Neural progenitor cell (in vitro differentiated cells): ENCODE data around the gene ATP1B3. TPM values are rescaled to one million over a fixed set of nuclear protein-coding genes. Genes with fewer than 3 reads are reported as not detected.

Experiments
- DNase-seq: peaks from one replicate; pipeline ENCODE4 v3.0.0-alpha.2; 2016; ENCODE audit warnings: low spot score
- H2AFZ ChIP-seq: fragments of 200-600 bp; sonication (generic); replicated peaks from 2 replicates; pipeline ENCODE4 v1.6.1; 2016; ENCODE audit warnings: antibody characterized with exemption
- H3F3A ChIP-seq: fragments of 200-600 bp; sonication (generic); 2 replicates; pipeline ENCODE4 v1.6.1; 2016; ENCODE audit warnings: antibody characterized with exemption, low read depth
- H3K27ac ChIP-seq: fragments of 200-600 bp; sonication (generic); 2 replicates; pipeline ENCODE4 v1.5.1; 2016; ENCODE audit warnings: mild to moderate bottlenecking
- H3K27me3 ChIP-seq: fragments of 200-600 bp; sonication (generic); 2 replicates; pipeline ENCODE4 v1.6.1; 2016; ENCODE audit warnings: mild to moderate bottlenecking, moderate library complexity
- H3K36me3 ChIP-seq: fragments of 200-600 bp; sonication (generic); 2 replicates; pipeline ENCODE4 v1.5.1; 2016
- H3K4me1 ChIP-seq: fragments of 200-600 bp; sonication (generic); 2 replicates; pipeline ENCODE4 v1.6.1; 2016; ENCODE audit warnings: mixed run types
- H3K4me2 ChIP-seq: fragments of 200-600 bp; sonication (generic); 2 replicates; pipeline ENCODE4 v1.6.1; 2016
- H3K4me3 ChIP-seq: fragments of 200-600 bp; sonication (generic); 2 replicates; pipeline ENCODE4 v1.5.1; 2016
- H3K79me2 ChIP-seq: fragments of 200-600 bp; sonication (generic); 2 replicates; pipeline ENCODE4 v1.6.1; 2016; ENCODE audit warnings: low read depth
- H3K9ac ChIP-seq: fragments of 200-600 bp; sonication (generic); 2 replicates; pipeline ENCODE4 v1.6.1; 2016
- H3K9me3 ChIP-seq: fragments of 200-600 bp; sonication (generic); 2 replicates; pipeline ENCODE4 v1.5.1; 2016; ENCODE audit warnings: low read depth
- H4K20me1 ChIP-seq: fragments of 200-600 bp; sonication (generic); 2 replicates; pipeline ENCODE4 v1.6.1; 2016; ENCODE audit warnings: low read depth
- H3K27ac Mint-ChIP-seq: 3 replicates; pipeline ENCODE4 v1.8.0; 2021; ENCODE audit warnings: mixed read lengths
- H3K27me3 Mint-ChIP-seq: 2 replicates; pipeline ENCODE4 v1.8.0; 2022; ENCODE audit warnings: low read depth, mild to moderate bottlenecking, inconsistent platforms, moderate library complexity, mixed read lengths; ENCODE audit not compliant: insufficient read depth
- H3K36me3 Mint-ChIP-seq: 3 replicates; pipeline ENCODE4 v1.8.0; 2021; ENCODE audit warnings: mixed read lengths
- H3K4me1 Mint-ChIP-seq: 3 replicates; pipeline ENCODE4 v1.8.0; 2021; ENCODE audit warnings: mixed read lengths
- H3K4me3 Mint-ChIP-seq: 3 replicates; pipeline ENCODE4 v1.8.0; 2021; ENCODE audit warnings: mild to moderate bottlenecking, moderate library complexity, mixed read lengths
- H3K9me3 Mint-ChIP-seq: 3 replicates; pipeline ENCODE4 v1.8.0; 2020; ENCODE audit warnings: mixed read lengths
- CTCF ChIP-seq: fragments of 200-600 bp; sonication (generic); IDR thresholded peaks from 2 replicates; pipeline ENCODE4 v1.5.1; 2017; ENCODE audit warnings: antibody characterized with exemption, mild to moderate bottlenecking
- EZH2 ChIP-seq: fragments of 200-600 bp; sonication (generic); IDR thresholded peaks from 2 replicates; pipeline ENCODE4 v1.6.1; 2017; ENCODE audit warnings: antibody characterized with exemption, mild to moderate bottlenecking, moderate library complexity
- EZH2phosphoT487 ChIP-seq: fragments of 200-600 bp; sonication (generic); IDR thresholded peaks from 2 replicates; pipeline ENCODE4 v1.6.1; 2017; ENCODE audit warnings: antibody characterized with exemption
- total RNA-seq: library from RNA; depleted of rRNA; stranded (reverse); fragments of >200 nt; gene quantifications from 2 replicates; pipeline ENCODE4 v1.2.3, GENCODE V29; 2015; ENCODE audit warnings: low replicate concordance

Gene ATP1B3
- total RNA-seq, 1 donor from 2014 or later: 95.6 TPM

GRCh38 chr3:141949399-141949798 lies 73.0 kb downstream of the ATP1B3 start:
- H3K9me3 Mint-ChIP-seq: no peaks in the 10 kb centered on the region
- no peaks in the 10 kb centered on the region for H3K79me2 ChIP-seq
- TF ChIP-seq EZH2phosphoT487 (no peak), CTCF (no peak), EZH2 (no peak)
- H3K4me1 Mint-ChIP-seq: peaks cover 20% of the 10 kb centered on the region
- no peaks in the 10 kb centered on the region for H3K27me3 ChIP-seq
- no peaks in the 10 kb centered on the region for H3K9me3 ChIP-seq
- no peak overlapping the region for H2AFZ ChIP-seq
- H3K4me1 ChIP-seq: peaks cover 8% of the 10 kb centered on the region
- H3K9ac ChIP-seq: no peak overlapping the region
- peaks cover 24% of the 10 kb centered on the region for H3K36me3 Mint-ChIP-seq
- no peak overlapping the region for H3K4me3 Mint-ChIP-seq
- no peaks in the 10 kb centered on the region for H3F3A ChIP-seq
- peaks cover 2% of the 10 kb centered on the region for H3K27me3 Mint-ChIP-seq
- no peak overlapping the region for H3K27ac ChIP-seq
- H3K4me3 ChIP-seq: no peak overlapping the region
- peaks cover 4% of the 10 kb centered on the region for H4K20me1 ChIP-seq
- H3K27ac Mint-ChIP-seq: no peak overlapping the region
- H3K4me2 ChIP-seq: no peak overlapping the region
- no peaks in the 10 kb centered on the region for H3K36me3 ChIP-seq
- DNase-seq: no peak

GRCh38 chr3:141949972-141950371 lies 73.5 kb downstream of the ATP1B3 start:
- TF ChIP-seq EZH2phosphoT487 (no peak), EZH2 (no peak), CTCF (no peak)
- Histone ChIP-seq H3K27ac (no peak overlapping the region), H3K36me3 (no peaks in the 10 kb centered on the region), H2AFZ (no peak overlapping the region), H3K4me1 (peaks cover 14% of the 10 kb centered on the region), H3F3A (peaks cover 5% of the 10 kb centered on the region), H3K4me3 (no peak overlapping the region), H3K27me3 (no peaks in the 10 kb centered on the region), H3K9me3 (no peaks in the 10 kb centered on the region), H3K9ac (no peak overlapping the region), H3K4me2 (no peak overlapping the region), H4K20me1 (peaks cover 10% of the 10 kb centered on the region), H3K79me2 (no peaks in the 10 kb centered on the region)
- H3K4me1 Mint-ChIP-seq: peaks cover 25% of the 10 kb centered on the region
- DNase-seq: no peak
- peaks cover 2% of the 10 kb centered on the region for H3K27me3 Mint-ChIP-seq
- H3K27ac Mint-ChIP-seq: no peak overlapping the region
- peaks cover 24% of the 10 kb centered on the region for H3K36me3 Mint-ChIP-seq
- no peak overlapping the region for H3K4me3 Mint-ChIP-seq
- H3K9me3 Mint-ChIP-seq: no peaks in the 10 kb centered on the region

- Histone ChIP-seq H3K4me1 (peaks cover 21% of the 10 kb centered on the region), H3K27ac (no peak overlapping the region), H3K79me2 (no peaks in the 10 kb centered on the region), H3K36me3 (no peaks in the 10 kb centered on the region), H3K9me3 (no peaks in the 10 kb centered on the region), H2AFZ (no peak overlapping the region), H3K27me3 (no peaks in the 10 kb centered on the region), H3K4me3 (no peak overlapping the region), H3K4me2 (no peak overlapping the region), H3F3A (peaks cover 14% of the 10 kb centered on the region), H3K9ac (no peak overlapping the region), H4K20me1 (peaks cover 18% of the 10 kb centered on the region)
- H3K4me1 Mint-ChIP-seq: peaks cover 31% of the 10 kb centered on the region
- TF ChIP-seq EZH2phosphoT487: no peak
- TF ChIP-seq EZH2: no peak
- no peak for TF ChIP-seq CTCF
- H3K36me3 Mint-ChIP-seq: peaks cover 24% of the 10 kb centered on the region
- no peak for DNase-seq
- H3K27me3 Mint-ChIP-seq: peaks cover 2% of the 10 kb centered on the region
- H3K4me3 Mint-ChIP-seq: no peak overlapping the region
- no peak overlapping the region for H3K27ac Mint-ChIP-seq
- no peaks in the 10 kb centered on the region for H3K9me3 Mint-ChIP-seq
Measured at GRCh38 chr3:141950572-141951493, 74.4 kb downstream of the ATP1B3 start.
